GM21786 (cell line): ENCODE data around the gene BRD7.

Source experiments
- ATAC-seq: cut with Tn5 transposase; IDR thresholded peaks from one replicate; pipeline ENCODE4 v1.9.1; 2021; ENCODE audit not compliant: unreplicated experiment

BRD7 gene

DNA sequence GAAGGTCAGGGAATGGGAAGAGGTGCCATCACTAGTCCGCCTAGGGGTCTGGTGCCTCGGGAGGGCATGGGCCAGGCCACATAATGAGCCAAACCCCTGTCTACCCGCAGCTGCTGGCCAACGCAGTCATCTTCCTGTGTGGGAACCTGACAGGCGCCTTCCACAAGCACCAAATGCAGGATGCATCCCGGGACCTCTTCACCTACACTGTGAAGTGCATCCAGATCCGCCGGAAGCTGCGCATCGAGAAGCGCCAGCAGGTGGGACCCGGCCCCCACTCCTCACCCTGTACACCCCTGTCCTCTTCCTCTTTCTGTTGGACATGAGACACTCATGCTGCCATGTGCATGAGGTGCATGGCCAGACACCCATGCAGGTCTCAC is 76.2 kb downstream of the BRD7 start:
- no peak for ATAC-seq

- no peak for ATAC-seq
Measured at GRCh38 chr16:50291719-50292565, 76.8 kb downstream of the BRD7 start.

DNA sequence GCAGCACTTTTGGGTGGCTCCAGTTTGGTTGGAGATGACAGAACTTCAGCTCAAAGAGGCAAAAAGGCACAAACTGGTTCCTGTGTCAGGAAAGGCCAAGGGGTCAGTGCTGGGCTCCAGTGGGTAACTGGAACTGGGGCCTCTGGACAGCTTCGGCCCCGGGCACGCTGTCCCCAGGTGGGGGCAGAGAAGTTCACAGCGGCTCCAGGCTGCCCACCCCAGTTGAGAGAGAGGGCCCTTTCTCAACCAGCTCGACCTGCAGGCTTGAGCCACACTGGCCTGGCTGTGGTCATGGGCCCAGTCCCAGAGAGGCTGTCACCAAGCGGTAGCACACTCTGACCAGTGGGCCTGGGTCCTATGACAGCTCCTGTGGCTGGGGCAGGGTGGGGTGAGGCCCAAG is 77.9 kb downstream of the BRD7 start:
- no peak for ATAC-seq

GRCh38 chr16:50289950-50290764 is 78.6 kb downstream of the BRD7 start:
- ATAC-seq: no peak

DNA sequence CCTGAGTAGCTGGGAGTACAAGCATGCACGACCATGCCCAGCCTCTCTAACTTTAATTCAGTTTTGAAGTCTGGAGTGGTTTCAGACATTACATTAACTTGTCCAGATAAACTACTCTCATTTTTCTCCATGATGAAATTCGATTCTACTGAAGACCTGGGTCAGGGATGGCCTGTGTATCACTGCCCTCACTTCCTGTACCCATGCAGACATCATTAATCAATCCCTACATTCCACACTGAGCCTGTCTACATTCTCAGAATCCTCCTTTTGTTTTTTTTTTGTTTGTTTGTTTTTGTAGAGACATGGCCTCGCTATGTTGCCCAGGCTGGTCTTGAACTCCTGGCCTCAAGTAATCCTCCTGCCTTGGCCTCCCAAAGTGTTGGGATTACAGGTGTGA is 79.9 kb downstream of the BRD7 start:
- no peak for ATAC-seq

- ATAC-seq: no peak
Measured at GRCh38 chr16:50288026-50288425, 80.8 kb downstream of the BRD7 start.

DNA sequence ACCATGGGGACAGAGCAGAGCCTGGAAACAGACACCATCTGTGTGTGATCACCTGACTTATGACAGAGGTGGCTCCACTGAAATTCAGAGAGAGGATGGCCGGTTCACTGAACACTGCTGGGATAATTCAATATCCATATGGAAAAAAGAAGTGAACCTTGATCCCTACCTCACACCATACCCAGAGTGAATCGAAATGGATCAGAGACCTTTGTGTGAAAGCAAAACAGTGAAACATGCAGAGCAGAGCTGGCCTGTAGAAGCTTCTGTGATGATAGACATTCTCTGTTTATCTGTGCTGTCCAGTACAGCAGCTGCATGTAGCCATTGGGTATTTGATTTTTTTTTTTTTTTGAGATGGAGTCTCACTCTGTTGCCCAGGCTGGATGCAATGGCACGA is 82.1 kb downstream of the BRD7 start:
- ATAC-seq: no peak

- ATAC-seq: no peak
Measured at GRCh38 chr16:50285406-50286003, 83.3 kb downstream of the BRD7 start.

DNA sequence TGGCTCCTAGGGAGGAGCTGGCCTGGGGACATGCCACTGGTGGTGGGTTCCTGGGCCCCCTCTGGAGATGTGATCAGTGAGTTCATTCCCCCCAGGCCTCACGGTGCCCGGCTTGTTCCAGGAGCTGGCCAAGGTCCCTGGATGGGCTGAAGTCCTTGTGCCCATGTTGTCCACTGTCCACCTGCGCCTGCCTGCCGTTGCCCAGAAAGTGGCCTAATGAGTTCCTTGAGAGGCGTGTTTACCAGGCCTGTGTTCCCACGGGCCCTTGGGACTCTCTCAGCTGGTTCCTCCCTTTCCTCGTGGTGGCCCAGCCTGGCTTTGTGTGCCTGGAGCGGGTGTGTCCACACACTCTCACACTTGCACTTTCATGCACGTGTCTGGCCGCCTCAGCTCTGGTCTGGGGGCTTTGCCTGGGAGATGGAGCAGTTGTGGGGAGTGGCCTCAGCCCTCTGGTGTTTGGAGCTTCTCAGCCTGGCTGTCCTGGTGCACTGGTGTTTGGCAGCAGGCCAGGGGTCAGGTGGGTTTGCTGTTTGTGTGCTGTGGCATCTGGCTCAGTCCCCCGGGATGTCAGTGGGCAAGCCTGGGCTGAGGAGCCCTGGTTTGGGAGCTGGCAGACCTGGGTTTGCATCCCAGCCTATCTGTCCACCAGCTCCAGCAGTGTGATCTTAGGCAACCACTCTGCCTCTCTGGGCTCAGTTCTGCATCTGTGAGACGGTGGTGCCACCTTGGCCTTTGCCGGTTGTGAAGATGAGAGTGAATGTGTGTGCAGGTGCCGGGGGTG is 84.5 kb downstream of the BRD7 start:
- ATAC-seq: no peak

- no peak for ATAC-seq
Measured at GRCh38 chr16:50282955-50283631, 85.7 kb downstream of the BRD7 start.

DNA sequence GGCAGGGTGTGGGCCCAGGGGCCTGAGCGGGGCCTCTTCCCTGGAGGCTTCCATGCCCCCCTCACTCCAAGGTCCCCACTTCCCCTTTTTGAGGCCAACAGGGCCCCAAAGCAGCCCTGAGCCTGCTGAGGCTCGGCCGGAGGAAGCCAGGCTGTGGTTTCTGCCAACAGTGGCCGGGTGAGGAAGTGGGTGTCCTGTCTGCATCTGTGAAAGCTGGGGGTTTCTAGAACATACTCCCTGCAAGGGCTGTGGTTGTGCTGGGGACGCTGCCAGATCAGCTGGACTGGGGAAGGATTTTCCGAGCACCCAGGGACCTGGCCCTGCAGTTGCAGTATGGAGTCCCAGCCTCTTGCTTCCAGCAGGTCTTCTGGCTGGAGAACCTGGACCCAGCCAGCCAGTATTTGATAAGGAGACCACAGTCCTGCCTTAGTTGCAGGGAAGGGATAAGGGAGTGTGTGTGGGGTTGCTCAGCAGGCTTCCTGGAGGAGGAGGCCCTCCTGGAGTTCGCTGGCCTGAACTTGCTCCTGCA is 86.7 kb downstream of the BRD7 start:
- ATAC-seq: peak; percentile 93

- ATAC-seq: no peak
Measured at GRCh38 chr16:50281391-50282009, 87.3 kb downstream of the BRD7 start.

DNA sequence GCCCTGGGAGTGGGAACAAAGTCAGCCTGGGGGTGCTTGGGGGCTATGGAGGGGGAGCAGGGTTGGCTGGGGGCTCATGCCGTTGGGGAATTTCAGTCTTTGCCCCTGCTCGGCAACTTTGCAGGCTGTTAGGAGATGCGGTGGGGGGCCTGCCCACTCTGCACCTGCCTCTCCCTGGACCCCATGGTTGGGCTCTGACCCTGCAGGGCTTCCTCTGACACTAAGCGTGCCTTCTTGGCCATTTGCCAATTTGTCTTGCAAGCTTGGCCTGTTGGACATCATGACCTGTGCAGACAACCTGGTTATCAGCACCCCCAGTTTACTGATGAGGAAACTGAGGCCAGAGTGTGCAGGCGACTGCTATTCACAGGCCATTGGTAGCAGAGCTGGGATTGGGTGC is 87.9 kb downstream of the BRD7 start:
- no peak for ATAC-seq

GRCh38 chr16:50279504-50279865 is 89.3 kb downstream of the BRD7 start:
- no peak for ATAC-seq

DNA sequence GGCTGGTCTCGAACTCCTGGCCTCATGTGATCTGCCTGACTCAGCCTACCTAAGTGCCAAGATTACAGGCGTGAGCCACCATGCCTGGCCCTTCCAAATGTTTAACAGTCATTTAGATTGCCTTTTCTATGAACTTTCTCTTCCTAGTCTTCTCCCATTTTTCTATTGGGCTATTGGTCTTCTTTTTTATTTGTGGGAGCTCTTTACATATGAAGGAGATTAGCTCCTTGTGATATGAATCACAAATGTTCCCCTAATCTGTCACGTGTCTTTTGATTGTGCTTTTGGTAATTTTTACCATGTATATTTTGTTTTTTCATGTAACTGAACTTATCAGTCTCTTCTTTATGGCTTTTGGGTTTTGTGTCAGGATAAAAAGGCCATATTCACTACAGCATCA is 90.5 kb downstream of the BRD7 start:
- ATAC-seq: no peak

DNA sequence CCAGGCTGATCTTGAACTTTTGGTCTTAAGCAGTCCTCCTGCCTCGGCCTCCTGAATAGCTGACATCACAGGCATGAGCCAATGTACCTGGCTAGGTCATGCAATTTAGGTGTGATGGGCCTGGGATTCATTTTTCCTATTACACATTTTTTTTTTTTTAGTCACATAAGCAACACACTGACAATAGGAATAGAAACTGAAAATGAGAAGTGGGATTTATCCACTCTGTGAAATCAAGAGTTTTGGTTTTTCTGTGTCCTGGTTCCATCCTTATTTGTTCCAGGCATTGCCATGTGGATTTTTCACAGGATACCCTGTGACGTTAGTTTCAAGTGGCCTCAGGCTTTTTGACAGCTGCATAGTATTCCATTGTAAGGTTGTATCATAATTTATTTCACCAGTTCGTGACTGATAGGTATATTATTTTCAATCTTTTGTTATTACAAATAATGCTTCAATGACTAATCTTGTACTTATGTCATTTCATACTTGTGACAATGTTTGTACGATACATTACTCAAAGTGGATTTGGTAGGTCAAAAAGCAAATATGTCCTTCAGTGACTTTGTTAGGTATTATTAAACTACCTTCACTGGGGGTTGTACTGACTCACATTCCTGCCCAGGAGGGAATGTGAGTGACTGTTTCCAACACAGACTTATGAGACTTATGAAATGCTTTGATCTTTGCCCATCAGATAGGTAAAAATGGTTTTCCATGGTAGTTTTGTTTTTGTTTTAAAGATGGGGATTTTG is 91.8 kb downstream of the BRD7 start:
- no peak for ATAC-seq

DNA sequence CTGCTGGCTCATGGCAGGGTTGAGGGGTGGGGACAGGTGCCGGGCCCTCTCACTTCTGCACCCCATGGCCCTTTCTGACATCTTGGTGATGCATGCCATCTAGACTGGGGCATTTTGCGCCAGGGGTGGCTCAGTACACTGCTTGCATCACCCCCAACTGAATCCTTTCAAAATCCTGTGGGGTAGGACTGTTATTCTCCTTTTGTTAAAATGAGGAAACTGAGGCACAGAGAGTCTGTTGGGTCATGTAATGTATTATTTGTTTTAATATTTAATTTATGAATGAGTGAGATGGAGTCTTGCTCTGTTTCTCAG is 92.5 kb downstream of the BRD7 start:
- no peak for ATAC-seq

GRCh38 chr16:50275428-50276325 is 93.1 kb downstream of the BRD7 start:
- ATAC-seq: no peak

DNA sequence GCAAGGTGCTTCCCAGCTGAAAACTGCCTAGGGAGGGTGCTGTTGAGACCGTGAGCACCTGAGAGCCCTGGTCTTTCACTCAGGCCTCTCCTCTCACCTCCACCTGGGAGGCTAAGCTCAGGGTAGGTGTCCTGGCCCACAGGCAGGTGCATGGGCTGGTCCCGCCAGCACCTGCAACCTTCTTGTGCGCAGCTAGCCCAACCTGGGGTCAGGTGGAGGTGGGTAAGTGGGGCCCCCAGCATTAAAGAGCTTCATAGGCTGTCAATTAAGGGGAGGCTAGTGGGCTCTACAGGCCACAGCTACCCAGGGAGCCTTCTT is 93.7 kb downstream of the BRD7 start:
- no peak for ATAC-seq
